Stimulated activated naive B cell treated with anti-CD40 and anti-IgM and Interleukin-4, amounts not matched to agents 10 μg/mL and 1 μg/mL and 100 μg/mL, for 72 hours (primary cell): ENCODE data around the gene SARNP.

Source experiments
- ATAC-seq, 2 donors: fragments of 150-1000 bp; cut with Tn5 transposase; replicated peaks; 2 replicates each; pipeline ENCODE4 v1.10.0; 2021; ENCODE audit warnings: moderate library complexity in 1 of 2
- DNase-seq: peaks from one replicate; pipeline ENCODE4 v3.0.0; 2021
- H3K27ac Mint-ChIP-seq: one replicate; pipeline ENCODE4 v1.8.0; 2022; ENCODE audit warnings: mild to moderate bottlenecking, mixed read lengths
- H3K27me3 Mint-ChIP-seq, 2 donors: one replicate each; pipeline ENCODE4 v1.8.0; 2022; ENCODE audit warnings: mixed read lengths in 2 of 2
- H3K36me3 Mint-ChIP-seq, 2 donors: one replicate each; pipeline ENCODE4 v1.8.0; 2022; ENCODE audit warnings: mixed read lengths in 2 of 2, mild to moderate bottlenecking in 1 of 2
- H3K4me1 Mint-ChIP-seq, 2 donors: one replicate each; pipeline ENCODE4 v1.8.0; 2022; ENCODE audit warnings: mixed read lengths in 2 of 2, mild to moderate bottlenecking in 1 of 2
- H3K4me3 Mint-ChIP-seq, 2 donors: one replicate each; pipeline ENCODE4 v1.8.0; 2022; ENCODE audit warnings: mild to moderate bottlenecking in 2 of 2, mixed read lengths in 2 of 2, moderate library complexity in 1 of 2
- H3K9me3 Mint-ChIP-seq, 2 donors: one replicate each; pipeline ENCODE4 v1.8.0; 2022; ENCODE audit warnings: mixed read lengths in 2 of 2, mild to moderate bottlenecking in 1 of 2

SARNP gene

GRCh38 chr12:55755246-55755645, 62.3 kb downstream of the SARNP start:
- Mint-ChIP-seq H3K4me3 (no peak overlapping the region), H3K36me3 (peaks cover 37 to 53% of the 10 kb centered on the region in 2 donors), H3K9me3 (no peaks in the 10 kb centered on the region), H3K27me3 (no peaks in the 10 kb centered on the region), H3K4me1 (no peaks in the 10 kb centered on the region), H3K27ac (no peak overlapping the region)
- DNase-seq = no peak
- ATAC-seq = no peak

DNA sequence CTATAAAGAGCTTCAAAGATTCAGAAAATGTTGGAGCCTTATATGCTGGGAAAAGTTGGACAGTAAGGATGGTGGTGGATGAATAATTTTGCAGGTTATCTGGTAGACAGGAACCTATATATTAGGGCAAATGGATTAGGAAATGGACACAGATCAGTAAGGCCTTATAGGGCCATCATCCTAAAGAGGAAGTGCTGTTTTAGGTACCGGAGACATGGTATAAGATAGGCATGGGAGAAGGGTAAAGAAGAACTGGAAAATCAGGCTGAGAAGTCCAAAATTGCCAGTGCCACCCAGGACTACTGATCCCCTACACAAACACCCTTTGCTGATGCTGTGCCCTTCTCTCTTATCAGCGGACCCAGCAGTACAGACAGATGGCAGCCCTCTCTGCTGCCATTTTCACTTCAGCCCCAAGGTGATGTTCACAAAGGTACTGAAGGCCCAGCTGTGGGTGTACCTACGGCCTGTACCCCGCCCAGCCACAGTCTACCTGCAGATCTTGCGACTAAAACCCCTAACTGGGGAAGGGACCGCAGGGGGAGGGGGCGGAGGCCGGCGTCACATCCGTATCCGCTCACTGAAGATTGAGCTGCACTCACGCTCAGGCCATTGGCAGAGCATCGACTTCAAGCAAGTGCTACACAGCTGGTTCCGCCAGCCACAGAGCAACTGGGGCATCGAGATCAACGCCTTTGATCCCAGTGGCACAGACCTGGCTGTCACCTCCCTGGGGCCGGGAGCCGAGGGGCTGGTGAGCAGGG, 69.1 kb downstream of the SARNP start:
- no peaks in the 10 kb centered on the region for H3K27me3 Mint-ChIP-seq
- ATAC-seq = no peak
- DNase-seq = no peak
- no peaks in the 10 kb centered on the region for H3K9me3 Mint-ChIP-seq
- H3K27ac Mint-ChIP-seq = no peak overlapping the region
- no peak overlapping the region for H3K4me3 Mint-ChIP-seq
- peaks cover 6 to 36% of the 10 kb centered on the region in 2 donors for H3K36me3 Mint-ChIP-seq
- H3K4me1 Mint-ChIP-seq = peaks cover 25 to 39% of the 10 kb centered on the region in 2 donors

DNA sequence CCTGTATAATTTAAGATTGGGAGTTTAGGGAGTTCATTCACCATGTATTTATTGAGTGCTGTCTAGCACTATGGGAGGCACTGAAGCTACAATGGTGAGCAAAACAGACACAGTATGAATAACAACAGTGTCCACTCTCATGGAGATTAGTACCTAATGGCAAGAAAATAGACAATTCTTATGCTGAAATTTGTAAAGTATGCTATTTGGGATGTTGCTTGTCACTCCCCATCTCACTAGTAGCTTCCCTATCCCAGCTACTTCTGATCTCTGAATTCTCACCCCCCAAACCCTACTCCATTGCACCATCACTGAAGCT, 70.7 kb downstream of the SARNP start:
- no peak for DNase-seq
- Mint-ChIP-seq H3K27me3 (peaks cover 0 to 5% of the 10 kb centered on the region in 2 donors), H3K27ac (no peak overlapping the region), H3K4me3 (no peak overlapping the region), H3K36me3 (peaks cover 6 to 25% of the 10 kb centered on the region in 2 donors), H3K9me3 (no peaks in the 10 kb centered on the region), H3K4me1 (peaks cover 34 to 50% of the 10 kb centered on the region in 2 donors)
- no peak for ATAC-seq

- peak overlapping the region; percentile 50 to 62 for H3K4me3 Mint-ChIP-seq
- peaks cover 0 to 5% of the 10 kb centered on the region in 2 donors for H3K27me3 Mint-ChIP-seq
- ATAC-seq (no peak), DNase-seq (no peak)
- no peak overlapping the region for H3K27ac Mint-ChIP-seq
- H3K9me3 Mint-ChIP-seq = no peaks in the 10 kb centered on the region
- peaks cover 6 to 24% of the 10 kb centered on the region in 2 donors for H3K36me3 Mint-ChIP-seq
- peaks cover 34 to 53% of the 10 kb centered on the region in 2 donors for H3K4me1 Mint-ChIP-seq
Observed at GRCh38 chr12:55746174-55746912, 71.2 kb downstream of the SARNP start.

- H3K27ac Mint-ChIP-seq = peak overlapping the region; percentile 65
- peaks cover 5 to 19% of the 10 kb centered on the region in 2 donors for H3K36me3 Mint-ChIP-seq
- H3K4me1 Mint-ChIP-seq = peaks cover 34 to 53% of the 10 kb centered on the region in 2 donors
- ATAC-seq (peak; percentile 11 to 15), DNase-seq (no peak)
- H3K4me3 Mint-ChIP-seq = peak overlapping the region; percentile 66 to 90
- H3K9me3 Mint-ChIP-seq = no peaks in the 10 kb centered on the region
- peaks cover 0 to 5% of the 10 kb centered on the region in 2 donors for H3K27me3 Mint-ChIP-seq
Observed at GRCh38 chr12:55745361-55746173, 72.0 kb downstream of the SARNP start.

GRCh38 chr12:55744340-55745030, 73.0 kb downstream of the SARNP start:
- Mint-ChIP-seq H3K9me3 (no peaks in the 10 kb centered on the region), H3K27me3 (peaks cover 0 to 5% of the 10 kb centered on the region in 2 donors), H3K27ac (no peak overlapping the region), H3K36me3 (peaks cover 5 to 13% of the 10 kb centered on the region in 2 donors), H3K4me1 (peaks cover 32 to 53% of the 10 kb centered on the region in 2 donors), H3K4me3 (peak overlapping the region; percentile 89 to 90)
- no peak for DNase-seq
- no peak for ATAC-seq

DNA sequence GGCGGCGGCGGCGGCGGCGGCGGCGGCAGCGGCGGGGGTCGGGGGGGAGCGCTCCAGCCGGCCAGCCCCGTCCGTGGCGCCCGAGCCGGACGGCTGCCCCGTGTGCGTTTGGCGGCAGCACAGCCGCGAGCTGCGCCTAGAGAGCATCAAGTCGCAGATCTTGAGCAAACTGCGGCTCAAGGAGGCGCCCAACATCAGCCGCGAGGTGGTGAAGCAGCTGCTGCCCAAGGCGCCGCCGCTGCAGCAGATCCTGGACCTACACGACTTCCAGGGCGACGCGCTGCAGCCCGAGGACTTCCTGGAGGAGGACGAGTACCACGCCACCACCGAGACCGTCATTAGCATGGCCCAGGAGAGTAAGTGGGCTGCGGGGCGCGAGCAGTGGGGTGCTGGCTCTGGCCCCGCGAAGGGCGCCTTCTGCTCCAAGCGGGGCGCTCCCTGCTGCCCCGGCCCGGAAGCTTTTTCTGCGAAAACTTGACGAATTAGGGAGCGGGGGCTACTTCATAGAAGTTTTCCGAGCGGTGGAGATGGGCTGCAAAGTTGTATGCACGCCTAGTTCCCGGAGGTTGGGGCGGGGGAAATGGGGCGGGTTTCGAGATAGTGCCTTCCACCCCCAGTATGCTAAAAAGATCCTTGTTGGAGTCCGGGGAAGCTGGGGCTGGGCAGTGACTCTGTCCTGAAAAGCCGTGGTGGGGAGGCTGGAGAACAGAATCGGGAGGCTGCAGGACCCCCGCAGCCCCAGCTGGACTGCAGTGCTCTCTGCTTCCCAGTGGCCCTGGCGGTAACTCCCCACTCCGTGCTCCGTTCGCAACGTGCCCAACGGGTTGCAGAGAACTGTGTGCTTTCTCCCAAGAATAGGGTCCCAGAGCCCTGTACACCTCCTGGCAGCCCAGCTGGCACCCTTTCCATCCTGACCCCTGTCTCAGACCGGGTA, 73.9 kb downstream of the SARNP start:
- Mint-ChIP-seq H3K9me3 (no peaks in the 10 kb centered on the region), H3K27me3 (peaks cover 0 to 5% of the 10 kb centered on the region in 2 donors), H3K4me1 (peaks cover 34 to 52% of the 10 kb centered on the region in 2 donors), H3K4me3 (peak overlapping the region; percentile 89 to 90), H3K36me3 (peaks cover 1 to 7% of the 10 kb centered on the region in 2 donors), H3K27ac (peak overlapping the region; percentile 32)
- ATAC-seq = peak; percentile 58 to 61
- peak; percentile 39 for DNase-seq

DNA sequence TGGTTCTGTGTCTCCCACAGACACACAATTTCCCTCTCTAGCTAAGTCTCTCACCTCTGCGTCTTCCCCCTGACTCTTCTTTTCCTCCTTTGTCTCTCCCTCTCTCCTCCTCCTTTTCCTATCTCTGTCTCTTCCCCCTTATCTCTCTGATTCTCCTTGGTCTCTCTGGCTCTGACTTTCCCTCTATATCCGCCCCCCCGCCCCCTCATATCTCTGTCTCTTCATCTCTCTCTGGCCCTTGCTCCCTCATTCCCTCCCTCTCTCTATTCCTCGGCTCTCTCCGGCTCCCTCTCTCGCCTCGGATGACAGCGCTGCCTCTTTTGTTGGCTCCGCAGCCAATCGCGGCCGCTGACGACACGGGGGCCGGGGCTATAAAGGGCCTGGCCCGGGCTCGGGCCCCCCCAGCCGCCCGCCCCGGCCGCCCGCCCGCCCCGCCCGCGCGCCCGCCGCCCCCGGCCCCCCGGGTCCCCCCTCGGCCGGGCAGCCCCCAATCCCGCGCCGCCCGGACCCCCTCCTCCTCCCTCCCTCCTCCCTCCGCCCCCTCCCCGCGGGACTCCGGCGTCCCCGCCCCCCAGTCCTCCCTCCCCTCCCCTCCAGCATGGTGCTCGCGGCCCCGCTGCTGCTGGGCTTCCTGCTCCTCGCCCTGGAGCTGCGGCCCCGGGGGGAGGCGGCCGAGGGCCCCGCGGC, 74.7 kb downstream of the SARNP start, which contains the start of gene GDF11:
Gene GDF11 (plus strand): TSS at position 404 of the 687 bp plus-strand sequence. CDS start 195 bp downstream, at position 599.
- H3K27me3 Mint-ChIP-seq = peaks cover 0 to 5% of the 10 kb centered on the region in 2 donors
- H3K36me3 Mint-ChIP-seq = peaks cover 1 to 4% of the 10 kb centered on the region in 2 donors
- DNase-seq (no peak), ATAC-seq (peak; percentile 38 to 50)
- H3K4me1 Mint-ChIP-seq = peaks cover 39 to 59% of the 10 kb centered on the region in 2 donors
- no peaks in the 10 kb centered on the region for H3K9me3 Mint-ChIP-seq
- H3K4me3 Mint-ChIP-seq = peak within 1 kb of the TSS; percentile 89 to 90
- H3K27ac Mint-ChIP-seq = peak within 1 kb of the TSS; percentile 79

DNA sequence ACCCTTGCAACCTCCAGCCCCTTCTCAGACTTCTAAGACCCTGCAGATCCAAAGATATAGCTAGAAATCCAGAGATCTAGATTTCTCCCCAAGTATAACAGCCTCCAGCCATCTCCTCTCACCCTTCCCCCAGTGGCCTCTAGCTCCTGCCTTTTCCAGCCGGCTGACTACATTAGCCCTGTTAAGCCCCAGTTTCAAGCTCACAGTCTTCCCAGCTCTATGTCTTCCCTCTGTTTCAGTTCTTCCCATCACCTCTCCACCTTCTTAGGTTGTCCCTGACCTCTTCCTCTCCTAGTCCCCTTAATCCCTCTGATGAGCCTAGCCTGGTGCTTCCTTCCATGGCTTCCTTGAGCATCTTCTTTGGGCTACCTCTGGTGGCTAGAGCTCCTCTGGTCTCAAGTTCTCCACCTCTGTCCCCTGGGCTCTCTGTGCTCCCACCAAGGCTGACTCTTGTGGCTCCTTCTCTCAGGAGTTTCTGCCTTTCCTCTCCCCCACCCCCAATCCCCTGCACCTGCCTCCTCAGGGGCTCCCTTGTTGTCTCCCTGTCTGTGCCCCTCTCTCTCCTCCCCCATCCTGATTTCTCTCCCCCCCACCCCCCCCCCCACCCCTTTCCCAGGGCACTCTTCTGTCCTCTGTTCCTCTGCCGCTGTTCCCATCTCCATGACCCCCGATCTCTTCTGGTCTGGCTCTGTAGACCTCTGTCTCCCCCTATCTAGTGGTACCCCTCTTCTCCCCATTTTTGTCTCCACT, 75.4 kb downstream of the SARNP start:
- Mint-ChIP-seq H3K36me3 (no peaks in the 10 kb centered on the region), H3K27me3 (peaks cover 0 to 5% of the 10 kb centered on the region in 2 donors), H3K27ac (peak overlapping the region; percentile 79), H3K4me3 (peak overlapping the region; percentile 80 to 84), H3K4me1 (peaks cover 44 to 66% of the 10 kb centered on the region in 2 donors), H3K9me3 (no peaks in the 10 kb centered on the region)
- ATAC-seq (no peak), DNase-seq (no peak)

DNA sequence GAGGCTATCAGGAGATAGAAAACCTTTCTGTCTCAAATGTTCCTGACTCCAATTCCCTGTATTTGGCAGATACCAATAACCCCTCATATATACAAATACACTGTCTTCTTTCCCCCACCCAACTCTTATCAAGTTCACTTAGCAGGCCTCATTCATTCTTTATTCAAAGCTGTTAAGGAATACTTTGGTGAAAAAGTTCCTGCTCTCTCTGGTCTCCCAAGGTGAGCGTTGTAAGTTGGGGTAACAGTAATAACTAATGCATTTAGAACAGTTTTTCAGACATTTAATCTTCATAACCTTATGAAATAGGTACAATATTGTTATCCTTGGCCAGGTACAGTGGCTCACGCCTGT, 78.5 kb downstream of the SARNP start:
- H3K27me3 Mint-ChIP-seq = peaks cover 0 to 5% of the 10 kb centered on the region in 2 donors
- no peaks in the 10 kb centered on the region for H3K36me3 Mint-ChIP-seq
- peaks cover 32 to 49% of the 10 kb centered on the region in 2 donors for H3K4me1 Mint-ChIP-seq
- H3K4me3 Mint-ChIP-seq = peak overlapping the region; percentile 84 to 87
- no peak for ATAC-seq
- DNase-seq = no peak
- H3K27ac Mint-ChIP-seq = peak overlapping the region; percentile 91
- no peaks in the 10 kb centered on the region for H3K9me3 Mint-ChIP-seq

- DNase-seq (peak; percentile 72), ATAC-seq (peak; percentile 90 to 92)
- H3K9me3 Mint-ChIP-seq = no peaks in the 10 kb centered on the region
- H3K36me3 Mint-ChIP-seq = no peaks in the 10 kb centered on the region
- peak overlapping the region; percentile 91 for H3K27ac Mint-ChIP-seq
- H3K27me3 Mint-ChIP-seq = peaks cover 0 to 5% of the 10 kb centered on the region in 2 donors
- peaks cover 27 to 43% of the 10 kb centered on the region in 2 donors for H3K4me1 Mint-ChIP-seq
- H3K4me3 Mint-ChIP-seq = peak overlapping the region; percentile 84 to 87
Observed at GRCh38 chr12:55738123-55739024, 79.2 kb downstream of the SARNP start.
